ENCODE results near the gene BCOR. TPM values are rescaled to one million over a fixed set of nuclear protein-coding genes. Genes with fewer than 3 reads are reported as not detected.

The BCOR gene
- total and polyA plus RNA-seq, 2 of the 4 experiments (the other 2 are of a cell fraction): 7.5 to 9.0 TPM

- H2AK9ac ChIP-seq (replicated peaks; ENCODE audit: low read depth, low read length, poor library complexity): peak overlapping the region; percentile 86
- peaks cover 5% of the 10 kb centered on the region for H3K9me3 ChIP-seq (ENCODE audit: control insufficient read depth, insufficient read depth, low read length)
- peak overlapping the region; percentile 49 for H4K91ac ChIP-seq (ENCODE audit: insufficient read depth, low read depth, low read length)
- BruUV-seq (replicated peaks): no TSS peak
- 0 out of 2 replicates have a peak overlapping the region, but pooled peaks have one; percentile 78 for H3K14ac ChIP-seq (replicated peaks; ENCODE audit: low read depth, low read length)
- CTCF ChIA-PET: no interaction called here
- peak overlapping the region; percentile 0; the same call in 1 of the 2 replicates for H3K23ac ChIP-seq (ENCODE audit: low read depth, low read length)
- TF ChIP-seq, protein P1, sequence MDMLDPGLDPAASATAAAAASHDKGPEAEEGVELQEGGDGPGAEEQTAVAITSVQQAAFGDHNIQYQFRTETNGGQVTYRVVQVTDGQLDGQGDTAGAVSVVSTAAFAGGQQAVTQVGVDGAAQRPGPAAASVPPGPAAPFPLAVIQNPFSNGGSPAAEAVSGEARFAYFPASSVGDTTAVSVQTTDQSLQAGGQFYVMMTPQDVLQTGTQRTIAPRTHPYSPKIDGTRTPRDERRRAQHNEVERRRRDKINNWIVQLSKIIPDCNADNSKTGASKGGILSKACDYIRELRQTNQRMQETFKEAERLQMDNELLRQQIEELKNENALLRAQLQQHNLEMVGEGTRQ (IDR thresholded peaks at IDR 0.05; ENCODE audit: low read depth, low read length): no peak
- peak; percentile 9; the same call in 1 of the 2 replicates for TF ChIP-seq RAD21 (IDR thresholded peaks at IDR 0.05; ENCODE audit: low read length)
- no peak for TF ChIP-seq POLR2A (IDR thresholded peaks at IDR 0.05; ENCODE audit: low read depth, low read length)
- no peak for TF ChIP-seq RCOR1 (IDR thresholded peaks at IDR 0.05; ENCODE audit: insufficient replicate concordance, low read length)
- TF ChIP-seq CHD1 (IDR thresholded peaks at IDR 0.05; ENCODE audit: low read depth, low read length): no peak
- peak; percentile 2; the same call in 1 of the 2 replicates for TF ChIP-seq MAZ (IDR thresholded peaks at IDR 0.05; ENCODE audit: borderline replicate concordance, low read depth, low read length)
- no peak for TF ChIP-seq MAFK (IDR thresholded peaks at IDR 0.05; ENCODE audit: low read depth, low read length)
- TF ChIP-seq FOS (IDR thresholded peaks at IDR 0.05; ENCODE audit: low read depth, low read length): no peak
- TF ChIP-seq RFX5 (IDR thresholded peaks at IDR 0.05; ENCODE audit: low read depth, low read length): no peak
- TF ChIP-seq NFE2L2 (IDR thresholded peaks at IDR 0.05; ENCODE audit: low read depth, low read length): no peak
- no peak for TF ChIP-seq SMC3 (IDR thresholded peaks at IDR 0.05; ENCODE audit: low read depth, low read length)
- TF ChIP-seq BHLHE40 (IDR thresholded peaks at IDR 0.05; ENCODE audit: low read depth, low read length): peak; percentile 90
- TF ChIP-seq, protein P2, sequence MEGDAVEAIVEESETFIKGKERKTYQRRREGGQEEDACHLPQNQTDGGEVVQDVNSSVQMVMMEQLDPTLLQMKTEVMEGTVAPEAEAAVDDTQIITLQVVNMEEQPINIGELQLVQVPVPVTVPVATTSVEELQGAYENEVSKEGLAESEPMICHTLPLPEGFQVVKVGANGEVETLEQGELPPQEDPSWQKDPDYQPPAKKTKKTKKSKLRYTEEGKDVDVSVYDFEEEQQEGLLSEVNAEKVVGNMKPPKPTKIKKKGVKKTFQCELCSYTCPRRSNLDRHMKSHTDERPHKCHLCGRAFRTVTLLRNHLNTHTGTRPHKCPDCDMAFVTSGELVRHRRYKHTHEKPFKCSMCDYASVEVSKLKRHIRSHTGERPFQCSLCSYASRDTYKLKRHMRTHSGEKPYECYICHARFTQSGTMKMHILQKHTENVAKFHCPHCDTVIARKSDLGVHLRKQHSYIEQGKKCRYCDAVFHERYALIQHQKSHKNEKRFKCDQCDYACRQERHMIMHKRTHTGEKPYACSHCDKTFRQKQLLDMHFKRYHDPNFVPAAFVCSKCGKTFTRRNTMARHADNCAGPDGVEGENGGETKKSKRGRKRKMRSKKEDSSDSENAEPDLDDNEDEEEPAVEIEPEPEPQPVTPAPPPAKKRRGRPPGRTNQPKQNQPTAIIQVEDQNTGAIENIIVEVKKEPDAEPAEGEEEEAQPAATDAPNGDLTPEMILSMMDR (conservative IDR thresholded peaks at IDR 0.05; ENCODE audit: low read depth, low read length): no peak
- no peak overlapping the region for H3K9ac ChIP-seq (ENCODE audit: low read depth, low read length)
- H3K4me1 ChIP-seq (ENCODE audit: control insufficient read depth, insufficient read depth, low read length): peaks cover 10% of the 10 kb centered on the region
- no peak overlapping the region for H3K4me2 ChIP-seq (ENCODE audit: low read depth, low read length)
- no peak overlapping the region for H3K27ac ChIP-seq (ENCODE audit: insufficient read depth, low read length)
- DNase-seq: peak; percentile 71
- intact Hi-C loops (cut with micrococcal nuclease): loop anchor here (2.0 to 5.0 kb wide), 4 partner anchors 75 to 281 kb away; no protein-coding TSS in a partner anchor
- POLR2A ChIA-PET (ENCODE audit: unreplicated experiment): no interaction called here
- H4K8ac ChIP-seq (ENCODE audit: low read depth in 2 of 2, low read length in 2 of 2): peak overlapping the region; percentile 13 to 42; a peak in 3 of 4 replicates
- H2AFZ ChIP-seq (replicated peaks; ENCODE audit: low read length, poor library complexity): peak overlapping the region; percentile 89
- H3K4ac ChIP-seq (ENCODE audit: low read depth, low read length): peak overlapping the region; percentile 84
- peak; percentile 48 for ATAC-seq (ENCODE audit: low read depth)
- no peak overlapping the region for H3K56ac ChIP-seq (ENCODE audit: extremely low read depth, insufficient read depth, low read length)
- H4K5ac ChIP-seq (ENCODE audit: low read depth, low read length): no peak overlapping the region
- peak overlapping the region; percentile 48; the same call in 1 of the 3 replicates for H2BK15ac ChIP-seq (ENCODE audit: low read depth, low read length)
- H2BK5ac ChIP-seq (ENCODE audit: low read depth, low read length, poor library complexity, severe bottlenecking): peak overlapping the region; percentile 3
- no peaks in the 10 kb centered on the region for H3K36me3 ChIP-seq (ENCODE audit: control insufficient read depth, insufficient read depth, low read length)
- H4K20me1 ChIP-seq (ENCODE audit: insufficient read depth, low read length): no peaks in the 10 kb centered on the region
- no peak overlapping the region for H3K4me3 ChIP-seq (ENCODE audit: insufficient read depth, low read depth, low read length)
- H2BK120ac ChIP-seq (ENCODE audit: low read depth, low read length): peak overlapping the region; percentile 49
- H3K18ac ChIP-seq (ENCODE audit: low read depth, low read length): no peak overlapping the region; the same call in 1 of the 2 replicates
- WGBS, 2 experiments (ENCODE audit: extremely low coverage in 2 of 2, insufficient read length in 1 of 2): 16% methylated on average over 33 of the region's 60 CpGs; no CpG with 5 or more reads in 1 of the 2 experiments
- H3K27me3 ChIP-seq (ENCODE audit: control insufficient read depth, insufficient read depth, low read length): peaks cover 12% of the 10 kb centered on the region
- peak overlapping the region; percentile 82; the same call in 1 of the 2 replicates for H2AK5ac ChIP-seq (ENCODE audit: low read depth, low read length)
- peaks cover 2% of the 10 kb centered on the region; the same call in 1 of the 2 replicates for H3K9me1 ChIP-seq (ENCODE audit: insufficient read depth, low read length)
- peak overlapping the region; percentile 35 for H2BK20ac ChIP-seq (ENCODE audit: low read depth, low read length)
- no peaks in the 10 kb centered on the region for H3K79me1 ChIP-seq (ENCODE audit: low read depth in 1 of 2, low read length in 2 of 2)
- in situ Hi-C loops (cut with MboI; ENCODE audit: low sequenced_read_pairs): no loop called here
- dilution Hi-C loops (cut with HindIII; ENCODE audit: low sequenced_read_pairs, unreplicated experiment): no loop called here
Measured at GRCh38 chrX:40012039-40012867, 85.5 kb downstream of the BCOR start.
